Neural progenitor cell (in vitro differentiated cells): ENCODE data around the gene KDM2A. TPM values are rescaled to one million over a fixed set of nuclear protein-coding genes. Genes with fewer than 3 reads are reported as not detected.

Source experiments
- DNase-seq: peaks from one replicate; pipeline ENCODE4 v3.0.0-alpha.2; 2016; ENCODE audit warnings: low spot score
- H2AFZ ChIP-seq: fragments of 200-600 bp; sonication (generic); replicated peaks from 2 replicates; pipeline ENCODE4 v1.6.1; 2016; ENCODE audit warnings: antibody characterized with exemption
- H3F3A ChIP-seq: fragments of 200-600 bp; sonication (generic); 2 replicates; pipeline ENCODE4 v1.6.1; 2016; ENCODE audit warnings: antibody characterized with exemption, low read depth
- H3K27ac ChIP-seq: fragments of 200-600 bp; sonication (generic); 2 replicates; pipeline ENCODE4 v1.5.1; 2016; ENCODE audit warnings: mild to moderate bottlenecking
- H3K27me3 ChIP-seq: fragments of 200-600 bp; sonication (generic); 2 replicates; pipeline ENCODE4 v1.6.1; 2016; ENCODE audit warnings: mild to moderate bottlenecking, moderate library complexity
- H3K36me3 ChIP-seq: fragments of 200-600 bp; sonication (generic); 2 replicates; pipeline ENCODE4 v1.5.1; 2016
- H3K4me1 ChIP-seq: fragments of 200-600 bp; sonication (generic); 2 replicates; pipeline ENCODE4 v1.6.1; 2016; ENCODE audit warnings: mixed run types
- H3K4me2 ChIP-seq: fragments of 200-600 bp; sonication (generic); 2 replicates; pipeline ENCODE4 v1.6.1; 2016
- H3K4me3 ChIP-seq: fragments of 200-600 bp; sonication (generic); 2 replicates; pipeline ENCODE4 v1.5.1; 2016
- H3K79me2 ChIP-seq: fragments of 200-600 bp; sonication (generic); 2 replicates; pipeline ENCODE4 v1.6.1; 2016; ENCODE audit warnings: low read depth
- H3K9ac ChIP-seq: fragments of 200-600 bp; sonication (generic); 2 replicates; pipeline ENCODE4 v1.6.1; 2016
- H3K9me3 ChIP-seq: fragments of 200-600 bp; sonication (generic); 2 replicates; pipeline ENCODE4 v1.5.1; 2016; ENCODE audit warnings: low read depth
- H4K20me1 ChIP-seq: fragments of 200-600 bp; sonication (generic); 2 replicates; pipeline ENCODE4 v1.6.1; 2016; ENCODE audit warnings: low read depth
- H3K27ac Mint-ChIP-seq: 3 replicates; pipeline ENCODE4 v1.8.0; 2021; ENCODE audit warnings: mixed read lengths
- H3K27me3 Mint-ChIP-seq: 2 replicates; pipeline ENCODE4 v1.8.0; 2022; ENCODE audit warnings: low read depth, mild to moderate bottlenecking, inconsistent platforms, moderate library complexity, mixed read lengths; ENCODE audit not compliant: insufficient read depth
- H3K36me3 Mint-ChIP-seq: 3 replicates; pipeline ENCODE4 v1.8.0; 2021; ENCODE audit warnings: mixed read lengths
- H3K4me1 Mint-ChIP-seq: 3 replicates; pipeline ENCODE4 v1.8.0; 2021; ENCODE audit warnings: mixed read lengths
- H3K4me3 Mint-ChIP-seq: 3 replicates; pipeline ENCODE4 v1.8.0; 2021; ENCODE audit warnings: mild to moderate bottlenecking, moderate library complexity, mixed read lengths
- H3K9me3 Mint-ChIP-seq: 3 replicates; pipeline ENCODE4 v1.8.0; 2020; ENCODE audit warnings: mixed read lengths
- EZH2 ChIP-seq: fragments of 200-600 bp; sonication (generic); IDR thresholded peaks from 2 replicates; pipeline ENCODE4 v1.6.1; 2017; ENCODE audit warnings: antibody characterized with exemption, mild to moderate bottlenecking, moderate library complexity
- EZH2phosphoT487 ChIP-seq: fragments of 200-600 bp; sonication (generic); IDR thresholded peaks from 2 replicates; pipeline ENCODE4 v1.6.1; 2017; ENCODE audit warnings: antibody characterized with exemption
- total RNA-seq: library from RNA; depleted of rRNA; stranded (reverse); fragments of >200 nt; gene quantifications from 2 replicates; pipeline ENCODE4 v1.2.3, GENCODE V29; 2015; ENCODE audit warnings: low replicate concordance
- TF ChIP-seq, protein P1 (sequence below): fragments of 200-600 bp; sonication (generic); IDR thresholded peaks from 2 replicates; pipeline ENCODE4 v1.5.1; 2017; ENCODE audit warnings: antibody characterized with exemption, mild to moderate bottlenecking

The KDM2A gene
- total RNA-seq, 1 donor from 2014 or later, result 49.5 TPM

DNA sequence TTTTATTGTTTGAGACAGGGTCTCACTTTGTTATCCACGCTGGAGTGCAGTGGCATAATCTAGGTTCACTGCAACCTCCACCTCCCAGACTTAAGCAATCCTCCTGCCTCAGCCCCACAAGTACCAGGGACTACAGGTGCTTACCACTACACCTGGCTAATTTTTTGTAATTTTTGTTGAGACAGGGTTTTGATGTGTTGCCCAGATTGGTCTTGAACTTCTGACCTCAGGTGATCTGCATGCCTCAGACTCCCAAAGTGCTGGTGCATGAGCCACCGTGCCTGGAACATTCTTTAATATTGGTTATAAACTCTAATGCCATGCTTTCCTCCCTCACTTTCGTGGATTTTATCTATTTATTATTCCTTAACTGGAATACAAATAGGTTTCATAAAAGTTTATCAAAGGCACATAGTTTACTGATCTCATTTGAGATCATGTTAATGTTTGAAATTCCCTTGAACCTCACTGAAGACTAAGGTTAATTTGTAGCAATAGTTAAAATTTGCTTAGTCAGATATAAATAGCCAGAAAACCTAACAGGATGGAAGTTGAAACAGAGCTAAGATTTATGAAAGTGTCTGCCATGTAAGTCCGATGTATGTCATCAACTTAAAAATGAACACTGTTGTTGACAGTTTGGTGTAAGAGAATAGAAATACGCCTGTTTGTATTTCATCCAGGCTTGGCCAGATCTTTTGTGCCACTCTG lies 27.6 kb downstream of the KDM2A start:
- H3K27me3 ChIP-seq, result no peaks in the 10 kb centered on the region
- H4K20me1 ChIP-seq, result peaks cover 79% of the 10 kb centered on the region
- H3K27ac ChIP-seq, result no peak overlapping the region
- H3F3A ChIP-seq, result no peaks in the 10 kb centered on the region
- Mint-ChIP-seq H3K4me1 (no peaks in the 10 kb centered on the region), H3K9me3 (no peaks in the 10 kb centered on the region), H3K27ac (no peak overlapping the region), H3K4me3 (no peak overlapping the region), H3K27me3 (peaks cover under 1% of the 10 kb centered on the region), H3K36me3 (peaks cover 17% of the 10 kb centered on the region)
- H3K36me3 ChIP-seq, result peaks cover 8% of the 10 kb centered on the region
- no peak overlapping the region for H2AFZ ChIP-seq
- DNase-seq, result no peak
- no peak overlapping the region for H3K4me2 ChIP-seq
- no peak overlapping the region for H3K9ac ChIP-seq
- no peak overlapping the region for H3K4me3 ChIP-seq
- H3K4me1 ChIP-seq, result no peaks in the 10 kb centered on the region
- peaks cover 97% of the 10 kb centered on the region for H3K79me2 ChIP-seq
- no peaks in the 10 kb centered on the region for H3K9me3 ChIP-seq
- TF ChIP-seq, protein P1, sequence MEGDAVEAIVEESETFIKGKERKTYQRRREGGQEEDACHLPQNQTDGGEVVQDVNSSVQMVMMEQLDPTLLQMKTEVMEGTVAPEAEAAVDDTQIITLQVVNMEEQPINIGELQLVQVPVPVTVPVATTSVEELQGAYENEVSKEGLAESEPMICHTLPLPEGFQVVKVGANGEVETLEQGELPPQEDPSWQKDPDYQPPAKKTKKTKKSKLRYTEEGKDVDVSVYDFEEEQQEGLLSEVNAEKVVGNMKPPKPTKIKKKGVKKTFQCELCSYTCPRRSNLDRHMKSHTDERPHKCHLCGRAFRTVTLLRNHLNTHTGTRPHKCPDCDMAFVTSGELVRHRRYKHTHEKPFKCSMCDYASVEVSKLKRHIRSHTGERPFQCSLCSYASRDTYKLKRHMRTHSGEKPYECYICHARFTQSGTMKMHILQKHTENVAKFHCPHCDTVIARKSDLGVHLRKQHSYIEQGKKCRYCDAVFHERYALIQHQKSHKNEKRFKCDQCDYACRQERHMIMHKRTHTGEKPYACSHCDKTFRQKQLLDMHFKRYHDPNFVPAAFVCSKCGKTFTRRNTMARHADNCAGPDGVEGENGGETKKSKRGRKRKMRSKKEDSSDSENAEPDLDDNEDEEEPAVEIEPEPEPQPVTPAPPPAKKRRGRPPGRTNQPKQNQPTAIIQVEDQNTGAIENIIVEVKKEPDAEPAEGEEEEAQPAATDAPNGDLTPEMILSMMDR, result no peak
- no peak for TF ChIP-seq EZH2
- no peak for TF ChIP-seq EZH2phosphoT487

- H3K79me2 ChIP-seq, result peaks cover 97% of the 10 kb centered on the region
- Mint-ChIP-seq H3K9me3 (no peaks in the 10 kb centered on the region), H3K36me3 (peaks cover 18% of the 10 kb centered on the region)
Observed at GRCh38 chr11:67153971-67154370, 34.9 kb downstream of the KDM2A start.

DNA sequence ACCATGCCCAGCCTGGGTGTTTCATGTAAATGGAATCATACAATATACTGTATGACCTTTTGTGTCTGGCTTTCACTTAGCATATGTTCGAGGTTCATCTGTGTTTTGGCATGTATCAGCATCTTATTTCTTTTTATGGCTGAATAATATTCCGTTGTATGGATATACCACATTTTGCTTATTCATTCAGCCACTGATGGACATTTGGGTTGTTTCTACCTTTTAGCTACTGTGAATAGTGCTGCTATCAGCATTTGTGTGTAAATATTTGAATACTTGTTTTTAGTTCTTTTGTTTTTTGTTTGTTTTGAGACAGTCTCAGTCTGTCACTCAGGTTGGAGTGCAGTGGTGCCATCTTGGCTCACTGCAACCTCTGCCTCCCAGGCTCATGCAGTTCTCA lies 35.7 kb downstream of the KDM2A start:
- H3K27ac ChIP-seq, result no peak overlapping the region
- Mint-ChIP-seq H3K27me3 (peaks cover 3% of the 10 kb centered on the region), H3K36me3 (peaks cover 18% of the 10 kb centered on the region), H3K4me1 (no peaks in the 10 kb centered on the region), H3K4me3 (no peak overlapping the region), H3K9me3 (no peaks in the 10 kb centered on the region), H3K27ac (no peak overlapping the region)
- no peak overlapping the region for H3K4me2 ChIP-seq
- H3K36me3 ChIP-seq, result peaks cover 8% of the 10 kb centered on the region
- H3F3A ChIP-seq, result peaks cover 4% of the 10 kb centered on the region
- peaks cover 97% of the 10 kb centered on the region for H3K79me2 ChIP-seq
- peaks cover 50% of the 10 kb centered on the region for H4K20me1 ChIP-seq
- no peak overlapping the region for H2AFZ ChIP-seq
- no peak overlapping the region for H3K4me3 ChIP-seq
- no peaks in the 10 kb centered on the region for H3K4me1 ChIP-seq
- no peak for DNase-seq
- no peaks in the 10 kb centered on the region for H3K27me3 ChIP-seq
- TF ChIP-seq, protein P1, result no peak
- TF ChIP-seq EZH2phosphoT487 (no peak), EZH2 (no peak)
- no peaks in the 10 kb centered on the region for H3K9me3 ChIP-seq
- no peak overlapping the region for H3K9ac ChIP-seq

More at GRCh38 chr11:67153971-67154370, 34.9 kb downstream of the KDM2A start:
- H3K4me3 ChIP-seq, result no peak overlapping the region
- H3K4me1 ChIP-seq, result no peaks in the 10 kb centered on the region
- H2AFZ ChIP-seq, result no peak overlapping the region
- TF ChIP-seq, protein P1, result no peak
- no peak for TF ChIP-seq EZH2phosphoT487
- TF ChIP-seq EZH2, result no peak
- Mint-ChIP-seq H3K27ac (no peak overlapping the region), H3K27me3 (peaks cover 3% of the 10 kb centered on the region), H3K4me3 (no peak overlapping the region), H3K4me1 (no peaks in the 10 kb centered on the region)
- no peak overlapping the region for H3K4me2 ChIP-seq
- peaks cover 8% of the 10 kb centered on the region for H3K36me3 ChIP-seq
- no peaks in the 10 kb centered on the region for H3K27me3 ChIP-seq
- no peak overlapping the region for H3K9ac ChIP-seq
- no peaks in the 10 kb centered on the region for H3K9me3 ChIP-seq
- no peak for DNase-seq
- peaks cover 47% of the 10 kb centered on the region for H4K20me1 ChIP-seq
- no peak overlapping the region for H3K27ac ChIP-seq
- H3F3A ChIP-seq, result peaks cover 3% of the 10 kb centered on the region
